ENCODE data around the gene C20orf96.

- TF ChIP-seq CTCF (conservative IDR thresholded peaks at IDR 0.05; ENCODE audit: low read length) = no peak
- no peak for TF ChIP-seq EZH2phosphoT487 (IDR thresholded peaks at IDR 0.05; ENCODE audit: borderline replicate concordance)
Measured at GRCh38 chr20:310645-311044, 20.1 kb upstream of the C20orf96 start.
